ENCODE measurements around the gene SAMD4A.

SAMD4A gene

DNA sequence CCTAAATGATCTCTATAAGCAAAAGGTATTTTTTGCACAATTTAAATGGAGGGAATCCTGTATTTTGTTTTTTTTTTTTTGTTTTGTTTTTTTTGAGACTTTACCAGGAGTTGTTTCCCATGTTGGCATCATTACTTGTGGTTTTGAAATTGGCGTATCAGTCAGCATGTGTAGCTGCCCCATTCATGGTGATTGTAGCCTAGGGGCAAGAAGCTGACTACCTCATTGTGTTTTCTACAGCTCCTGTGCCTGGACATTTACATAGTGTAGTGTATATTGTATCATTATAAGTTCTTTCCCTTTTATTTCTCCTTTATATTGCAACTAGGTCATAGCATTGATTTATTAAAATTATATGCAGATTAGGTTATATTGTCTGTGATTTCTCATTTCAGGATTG is 24.5 kb downstream of the SAMD4A start:
- TF ChIP-seq, protein P1, sequence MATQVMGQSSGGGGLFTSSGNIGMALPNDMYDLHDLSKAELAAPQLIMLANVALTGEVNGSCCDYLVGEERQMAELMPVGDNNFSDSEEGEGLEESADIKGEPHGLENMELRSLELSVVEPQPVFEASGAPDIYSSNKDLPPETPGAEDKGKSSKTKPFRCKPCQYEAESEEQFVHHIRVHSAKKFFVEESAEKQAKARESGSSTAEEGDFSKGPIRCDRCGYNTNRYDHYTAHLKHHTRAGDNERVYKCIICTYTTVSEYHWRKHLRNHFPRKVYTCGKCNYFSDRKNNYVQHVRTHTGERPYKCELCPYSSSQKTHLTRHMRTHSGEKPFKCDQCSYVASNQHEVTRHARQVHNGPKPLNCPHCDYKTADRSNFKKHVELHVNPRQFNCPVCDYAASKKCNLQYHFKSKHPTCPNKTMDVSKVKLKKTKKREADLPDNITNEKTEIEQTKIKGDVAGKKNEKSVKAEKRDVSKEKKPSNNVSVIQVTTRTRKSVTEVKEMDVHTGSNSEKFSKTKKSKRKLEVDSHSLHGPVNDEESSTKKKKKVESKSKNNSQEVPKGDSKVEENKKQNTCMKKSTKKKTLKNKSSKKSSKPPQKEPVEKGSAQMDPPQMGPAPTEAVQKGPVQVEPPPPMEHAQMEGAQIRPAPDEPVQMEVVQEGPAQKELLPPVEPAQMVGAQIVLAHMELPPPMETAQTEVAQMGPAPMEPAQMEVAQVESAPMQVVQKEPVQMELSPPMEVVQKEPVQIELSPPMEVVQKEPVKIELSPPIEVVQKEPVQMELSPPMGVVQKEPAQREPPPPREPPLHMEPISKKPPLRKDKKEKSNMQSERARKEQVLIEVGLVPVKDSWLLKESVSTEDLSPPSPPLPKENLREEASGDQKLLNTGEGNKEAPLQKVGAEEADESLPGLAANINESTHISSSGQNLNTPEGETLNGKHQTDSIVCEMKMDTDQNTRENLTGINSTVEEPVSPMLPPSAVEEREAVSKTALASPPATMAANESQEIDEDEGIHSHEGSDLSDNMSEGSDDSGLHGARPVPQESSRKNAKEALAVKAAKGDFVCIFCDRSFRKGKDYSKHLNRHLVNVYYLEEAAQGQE (IDR thresholded peaks at IDR 0.05; ENCODE audit: low read depth): no peak
- TF ChIP-seq EGR1 (IDR thresholded peaks at IDR 0.05) (no peak), TCF12 (IDR thresholded peaks at IDR 0.05; ENCODE audit: low read depth) (no peak), TEAD4 (IDR thresholded peaks at IDR 0.05) (no peak), ZBTB7A (IDR thresholded peaks at IDR 0.05; ENCODE audit: low read depth) (no peak), YY1 (IDR thresholded peaks at IDR 0.05; ENCODE audit: low read depth) (no peak)
- TF ChIP-seq, protein P2, sequence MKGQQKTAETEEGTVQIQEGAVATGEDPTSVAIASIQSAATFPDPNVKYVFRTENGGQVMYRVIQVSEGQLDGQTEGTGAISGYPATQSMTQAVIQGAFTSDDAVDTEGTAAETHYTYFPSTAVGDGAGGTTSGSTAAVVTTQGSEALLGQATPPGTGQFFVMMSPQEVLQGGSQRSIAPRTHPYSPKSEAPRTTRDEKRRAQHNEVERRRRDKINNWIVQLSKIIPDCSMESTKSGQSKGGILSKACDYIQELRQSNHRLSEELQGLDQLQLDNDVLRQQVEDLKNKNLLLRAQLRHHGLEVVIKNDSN (IDR thresholded peaks at IDR 0.05): no peak

DNA sequence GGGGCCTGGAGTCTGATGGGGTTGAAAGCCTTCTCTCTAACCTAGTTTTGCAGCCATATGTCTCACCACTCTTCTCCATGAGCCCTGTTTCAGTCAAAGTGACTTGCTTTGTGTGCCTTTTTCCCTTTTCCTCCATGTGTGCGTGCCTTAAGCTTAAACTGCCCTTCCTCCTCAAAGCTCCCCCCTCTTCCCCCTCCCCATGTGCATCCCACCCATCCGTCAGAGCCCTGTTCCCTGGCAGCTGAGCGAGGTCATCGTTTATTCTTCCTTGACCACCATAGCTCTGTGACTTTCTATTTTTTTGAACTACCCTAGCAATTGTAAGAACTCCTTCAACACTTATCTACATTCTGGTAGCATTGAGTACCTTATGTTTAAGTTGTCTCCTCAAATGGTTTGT is 24.9 kb downstream of the SAMD4A start:
- TF ChIP-seq CREB1 (IDR thresholded peaks at IDR 0.05; ENCODE audit: low read depth) (no peak), EGR1 (IDR thresholded peaks at IDR 0.05) (no peak), TCF12 (IDR thresholded peaks at IDR 0.05; ENCODE audit: low read depth) (no peak), YY1 (IDR thresholded peaks at IDR 0.05; ENCODE audit: low read depth) (no peak)
- TF ChIP-seq, protein P1 (IDR thresholded peaks at IDR 0.05; ENCODE audit: low read depth): no peak

DNA sequence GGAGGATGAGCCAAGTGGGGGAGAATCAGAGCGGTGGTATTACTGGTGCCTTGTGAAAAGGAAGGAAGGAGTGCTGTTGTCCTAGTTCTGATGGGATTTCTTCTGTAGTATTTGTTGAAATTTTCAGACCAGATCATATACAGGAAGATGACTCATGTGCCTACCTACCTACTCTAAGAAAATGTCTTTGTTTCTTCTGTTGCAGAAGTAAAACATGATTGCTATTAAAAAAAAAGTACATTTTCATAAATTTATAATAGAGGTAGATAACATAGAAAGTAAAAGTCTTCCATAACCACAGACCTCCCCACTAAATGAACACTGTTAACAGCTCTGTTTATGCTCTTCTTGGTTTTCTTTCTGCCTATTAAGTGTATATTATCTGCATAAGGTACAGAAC is 26.9 kb downstream of the SAMD4A start:
- TF ChIP-seq, protein P1 (IDR thresholded peaks at IDR 0.05; ENCODE audit: low read depth): no peak
- TF ChIP-seq EP300 (IDR thresholded peaks at IDR 0.05; ENCODE audit: borderline replicate concordance) (no peak), RAD21 (IDR thresholded peaks at IDR 0.05; ENCODE audit: low read depth) (no peak), TCF12 (IDR thresholded peaks at IDR 0.05; ENCODE audit: low read depth) (no peak), YY1 (IDR thresholded peaks at IDR 0.05; ENCODE audit: low read depth) (no peak), TAF1 (IDR thresholded peaks at IDR 0.05; ENCODE audit: low read depth) (no peak)
- TF ChIP-seq, protein P3, sequence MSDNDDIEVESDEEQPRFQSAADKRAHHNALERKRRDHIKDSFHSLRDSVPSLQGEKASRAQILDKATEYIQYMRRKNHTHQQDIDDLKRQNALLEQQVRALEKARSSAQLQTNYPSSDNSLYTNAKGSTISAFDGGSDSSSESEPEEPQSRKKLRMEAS (IDR thresholded peaks at IDR 0.05): no peak
- TF ChIP-seq, protein P2 (IDR thresholded peaks at IDR 0.05): no peak

DNA sequence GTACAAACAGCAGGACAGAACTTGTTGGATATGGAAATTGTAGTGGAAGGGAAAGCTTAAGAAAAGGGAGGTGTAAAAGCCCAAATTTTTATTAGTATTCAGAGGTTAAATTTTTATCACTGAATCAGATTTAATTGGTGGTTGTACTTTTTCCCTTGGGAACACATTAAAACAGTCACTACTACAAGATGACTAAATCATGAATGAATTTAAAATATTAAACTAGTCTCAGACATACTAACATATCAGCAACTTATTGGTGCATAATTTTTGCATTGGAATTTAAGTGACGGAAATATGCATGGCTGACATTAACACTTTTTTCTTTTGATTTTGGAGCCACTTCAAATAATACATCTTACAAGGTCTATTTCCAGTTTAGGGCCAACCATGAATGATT is 27.6 kb downstream of the SAMD4A start:
- TF ChIP-seq RAD21 (IDR thresholded peaks at IDR 0.05; ENCODE audit: low read depth) (no peak), TAF1 (IDR thresholded peaks at IDR 0.05; ENCODE audit: low read depth) (no peak), YY1 (IDR thresholded peaks at IDR 0.05; ENCODE audit: low read depth) (no peak), ZBTB7A (IDR thresholded peaks at IDR 0.05; ENCODE audit: low read depth) (no peak), CREB1 (IDR thresholded peaks at IDR 0.05; ENCODE audit: low read depth) (no peak), CEBPB (IDR thresholded peaks at IDR 0.05) (no peak), EP300 (IDR thresholded peaks at IDR 0.05; ENCODE audit: borderline replicate concordance) (no peak), NFIC (IDR thresholded peaks at IDR 0.05) (no peak), TCF12 (IDR thresholded peaks at IDR 0.05; ENCODE audit: low read depth) (no peak), EGR1 (IDR thresholded peaks at IDR 0.05) (no peak), FOXM1 (IDR thresholded peaks at IDR 0.05; ENCODE audit: borderline replicate concordance, low read depth) (no peak), TEAD4 (IDR thresholded peaks at IDR 0.05) (no peak)
- TF ChIP-seq, protein P3 (IDR thresholded peaks at IDR 0.05): no peak
- TF ChIP-seq, protein P2 (IDR thresholded peaks at IDR 0.05): no peak
- TF ChIP-seq, protein P1 (IDR thresholded peaks at IDR 0.05; ENCODE audit: low read depth): no peak

Measured in Ishikawa (cell line).